GM18873 (cell line): Measurements from ENCODE around the gene GDA.
A peak's percentile ranks its signal among the peaks of the same experiment; 100 is the strongest.
"Not testable (repeated sequence)": the region's sequence is repeated elsewhere in the genome, so short reads cannot be mapped to it uniquely, and the experiment has no call there.

Experiments
- ATAC-seq: cut with Tn5 transposase; IDR thresholded peaks from one replicate; pipeline ENCODE4 v1.9.1; 2021; ENCODE audit warnings: mild to moderate bottlenecking, moderate library complexity, moderate number of reproducible peaks; ENCODE audit not compliant: unreplicated experiment, low FRiP score

Gene GDA

DNA sequence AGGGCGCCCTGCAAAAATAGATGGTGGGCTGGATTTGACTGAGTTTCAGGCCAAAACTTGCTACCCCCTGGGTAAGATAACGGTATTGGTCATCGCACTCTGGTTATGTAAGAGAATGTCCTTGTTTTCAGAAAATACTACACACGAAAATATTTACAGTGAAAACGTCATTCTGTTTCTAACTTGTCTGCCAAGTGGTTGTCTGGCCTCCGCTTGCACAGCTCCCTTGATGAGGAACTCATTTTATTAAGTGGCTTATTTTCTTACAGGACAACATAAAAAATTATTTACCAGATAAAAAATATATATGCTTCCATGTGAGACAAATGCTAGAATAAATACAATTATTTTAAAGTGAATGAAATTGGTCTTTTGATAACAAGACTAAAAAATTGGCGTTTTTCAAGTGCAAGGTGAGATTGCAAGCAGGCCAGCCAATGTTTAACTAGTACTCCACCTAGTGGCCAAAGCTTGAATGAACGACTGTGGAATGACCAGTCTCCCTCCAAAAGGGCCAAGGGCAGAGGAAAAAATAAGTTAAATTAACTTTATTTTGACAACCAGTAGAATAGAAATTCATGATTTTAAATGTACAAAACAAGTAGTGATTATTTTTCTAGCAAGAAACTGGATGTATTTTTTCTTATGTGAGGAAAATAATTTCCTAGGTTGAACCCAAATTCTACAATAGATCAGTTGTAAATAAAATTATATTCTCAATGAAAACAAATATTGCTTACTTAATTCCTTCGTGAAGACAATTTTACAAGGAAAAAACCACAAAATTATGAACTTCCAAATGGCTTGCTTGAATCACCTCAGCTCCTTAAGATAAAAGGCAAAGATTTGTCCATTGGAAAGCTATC, 122.6 kb downstream of the GDA start:
- no peak for ATAC-seq

GRCh38 chr9:72274441-72274840, 125.2 kb downstream of the GDA start:
- ATAC-seq = no peak

DNA sequence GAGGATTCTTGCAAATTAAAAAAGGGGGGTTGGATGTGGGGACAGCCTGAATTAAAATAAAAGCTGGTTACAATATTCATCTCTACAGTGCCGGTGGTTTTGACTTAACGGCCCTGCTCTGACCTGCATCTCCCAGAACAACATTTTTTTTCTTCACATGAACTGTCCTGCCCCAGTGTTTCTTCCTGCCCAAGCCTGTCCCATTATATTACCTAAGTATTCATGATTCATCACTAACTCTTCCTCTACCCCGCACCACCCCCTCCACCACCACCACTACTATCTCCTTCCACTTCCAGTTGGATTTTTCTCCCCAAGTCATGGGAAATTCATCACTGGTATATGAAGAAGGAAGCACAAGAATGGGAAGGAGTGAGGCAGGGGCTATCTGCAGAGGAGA, 125.7 kb downstream of the GDA start:
- no peak for ATAC-seq

- ATAC-seq = no peak
Observed at GRCh38 chr9:72276429-72276828, 127.2 kb downstream of the GDA start.

DNA sequence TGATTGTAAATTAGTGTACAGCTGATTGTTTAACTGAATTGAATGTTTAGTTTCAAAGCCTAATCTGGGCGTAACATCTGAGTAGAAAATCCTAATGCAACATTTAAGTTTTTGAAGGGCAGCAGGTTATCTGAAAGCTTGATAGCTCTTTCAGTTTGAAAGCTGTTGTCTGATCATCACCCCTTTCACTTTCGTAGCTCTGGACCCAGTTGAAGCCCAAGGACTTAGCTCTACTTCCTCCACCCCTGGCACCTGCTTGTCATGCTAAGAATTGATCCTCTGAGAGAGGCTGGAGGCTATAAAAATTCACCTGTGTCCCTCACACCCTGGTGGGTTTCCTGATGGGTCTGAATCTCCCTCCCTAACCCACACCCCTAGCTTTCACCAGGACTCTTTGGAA, 129.7 kb downstream of the GDA start:
- no peak for ATAC-seq

GRCh38 chr9:72280913-72281500, 131.8 kb downstream of the GDA start:
- peak; percentile 79 for ATAC-seq

GRCh38 chr9:72289401-72289800, 140.2 kb downstream of the GDA start:
- no peak for ATAC-seq

DNA sequence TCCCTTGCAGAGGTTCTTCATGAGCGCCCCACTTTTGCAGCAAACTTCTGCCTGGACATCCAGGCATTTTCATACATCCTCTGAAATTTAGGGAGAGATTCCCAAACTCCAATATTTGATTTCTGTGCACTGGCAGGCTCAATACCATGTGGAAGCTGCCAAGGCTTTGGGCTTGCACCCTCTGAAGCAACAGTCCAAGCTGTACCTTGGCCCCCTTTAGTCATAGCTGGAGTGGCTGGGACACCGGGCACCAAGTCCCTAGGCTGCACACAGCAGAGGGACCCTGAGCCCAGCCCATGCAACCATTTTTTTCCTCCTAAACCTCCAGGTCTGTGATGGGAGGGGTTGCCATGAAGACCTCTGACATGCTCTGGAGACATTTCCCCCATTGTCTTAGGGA, 141.1 kb downstream of the GDA start:
- ATAC-seq = no peak

GRCh38 chr9:72291576-72291975, 142.3 kb downstream of the GDA start:
- not testable (repeated sequence) for ATAC-seq

DNA sequence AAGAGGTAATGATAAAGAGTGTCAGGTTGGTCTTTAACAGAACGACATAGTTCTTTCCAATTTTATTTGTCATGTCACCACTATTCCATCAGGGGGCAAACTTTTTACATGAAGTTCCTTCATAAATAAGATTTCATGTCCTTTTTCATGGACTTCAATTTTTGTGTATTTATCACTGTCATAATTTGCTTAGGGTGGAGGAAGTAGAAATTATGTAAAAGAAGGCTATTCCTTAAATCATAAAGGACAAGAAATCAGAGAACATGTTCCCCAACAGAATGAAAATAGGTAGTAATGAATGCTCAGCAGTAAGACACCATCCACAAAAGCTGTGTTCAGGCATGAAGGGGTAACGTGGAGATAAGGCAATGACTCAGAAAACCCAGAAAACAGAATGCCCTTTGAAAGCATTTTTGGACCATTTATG, 143.0 kb downstream of the GDA start:
- no peak for ATAC-seq

GRCh38 chr9:72292874-72293607, 143.8 kb downstream of the GDA start:
- ATAC-seq = no peak

GRCh38 chr9:72294936-72295335, 145.7 kb downstream of the GDA start:
- ATAC-seq = no peak

GRCh38 chr9:72297516-72297915, 148.3 kb downstream of the GDA start:
- no peak for ATAC-seq

GRCh38 chr9:72299017-72299603, 149.9 kb downstream of the GDA start:
- no peak for ATAC-seq

- no peak for ATAC-seq
Observed at GRCh38 chr9:72300873-72301272, 151.6 kb downstream of the GDA start.
